OCI-LY1 (cell line): Measurements from ENCODE around the gene MBOAT2.

Source experiments
- H2AFZ ChIP-seq: fragments of 200-600 bp; sonication (generic), shearing (Covaris generic); 2 replicates; pipeline ENCODE4 v1.6.0; 2014; ENCODE audit warnings: antibody characterized with exemption, mild to moderate bottlenecking, low read length
- H3F3A ChIP-seq: fragments of 200-600 bp; sonication (generic), shearing (Covaris generic); 2 replicates; pipeline ENCODE4 v1.6.0; 2014; ENCODE audit warnings: mild to moderate bottlenecking, antibody characterized with exemption, low read length, moderate library complexity; ENCODE audit not compliant: insufficient read depth
- H3K27ac ChIP-seq: fragments of 200-600 bp; sonication (generic); 2 replicates; pipeline ENCODE4 v1.5.1; 2014; ENCODE audit warnings: low read length, mixed run types, mild to moderate bottlenecking, low read depth; ENCODE audit not compliant: poor library complexity, severe bottlenecking
- H3K27me3 ChIP-seq: fragments of 200-600 bp; sonication (generic); 2 replicates; pipeline ENCODE4 v1.6.0; 2014; ENCODE audit warnings: antibody characterized with exemption, mild to moderate bottlenecking, low read length, moderate library complexity; ENCODE audit not compliant: insufficient read depth
- H3K36me3 ChIP-seq: fragments of 200-600 bp; sonication (generic); 2 replicates; pipeline ENCODE4 v1.6.1; 2014; ENCODE audit warnings: mild to moderate bottlenecking, antibody characterized with exemption, low read length, moderate library complexity, mixed read lengths; ENCODE audit not compliant: insufficient read depth
- H3K4me1 ChIP-seq: fragments of 200-600 bp; sonication (generic); 2 replicates; pipeline ENCODE4 v1.5.1; 2014; ENCODE audit warnings: mild to moderate bottlenecking, low read length, moderate library complexity; ENCODE audit not compliant: insufficient read depth, severe bottlenecking
- H3K4me2 ChIP-seq: fragments of 200-600 bp; sonication (generic), shearing (Covaris generic); 2 replicates; pipeline ENCODE4 v1.6.1; 2014; ENCODE audit warnings: low read length
- H3K4me3 ChIP-seq: fragments of 200-600 bp; sonication (generic); 2 replicates; pipeline ENCODE4 v1.5.1; 2014; ENCODE audit warnings: low read length, low read depth, mild to moderate bottlenecking, mixed read lengths; ENCODE audit not compliant: poor library complexity, severe bottlenecking
- H3K79me2 ChIP-seq: fragments of 200-600 bp; shearing (Covaris generic); 2 replicates; pipeline ENCODE4 v1.6.1; 2016; ENCODE audit warnings: mixed run types, low read length, mixed read lengths; ENCODE audit not compliant: insufficient read depth
- H3K9ac ChIP-seq: fragments of 200-600 bp; sonication (generic), shearing (Covaris generic); 2 replicates; pipeline ENCODE4 v1.6.1; 2014; ENCODE audit warnings: mild to moderate bottlenecking, low read length, mixed read lengths
- H3K9me2 ChIP-seq: fragments of 200-600 bp; sonication (generic), shearing (Covaris generic); 2 replicates; pipeline ENCODE4 v1.6.1; 2014; ENCODE audit warnings: low read depth, mild to moderate bottlenecking, low read length, mixed read lengths
- H3K9me3 ChIP-seq: fragments of 200-600 bp; shearing (Covaris generic); 2 replicates; pipeline ENCODE4 v1.6.1; 2014; ENCODE audit warnings: low read length, mixed read lengths
- H4K20me1 ChIP-seq: fragments of 200-600 bp; sonication (generic), shearing (Covaris generic); 2 replicates; pipeline ENCODE4 v1.6.0; 2016; ENCODE audit warnings: mild to moderate bottlenecking, low read length; ENCODE audit not compliant: insufficient read depth
- EZH2 ChIP-seq: fragments of 200-600 bp; sonication (generic), shearing (Covaris generic); IDR thresholded peaks from 2 replicates; pipeline ENCODE4 v1.8.0; 2017; ENCODE audit warnings: borderline replicate concordance, mixed run types, mild to moderate bottlenecking, antibody characterized with exemption, low read length, moderate library complexity, mixed read lengths
- TF ChIP-seq, protein P1 (sequence below): fragments of 200-600 bp; sonication (generic), shearing (Covaris generic); IDR thresholded peaks from 2 replicates; pipeline ENCODE4 v1.5.1; 2017; ENCODE audit warnings: mild to moderate bottlenecking, antibody characterized with exemption, low read length, moderate library complexity, mixed read lengths

The MBOAT2 gene

DNA sequence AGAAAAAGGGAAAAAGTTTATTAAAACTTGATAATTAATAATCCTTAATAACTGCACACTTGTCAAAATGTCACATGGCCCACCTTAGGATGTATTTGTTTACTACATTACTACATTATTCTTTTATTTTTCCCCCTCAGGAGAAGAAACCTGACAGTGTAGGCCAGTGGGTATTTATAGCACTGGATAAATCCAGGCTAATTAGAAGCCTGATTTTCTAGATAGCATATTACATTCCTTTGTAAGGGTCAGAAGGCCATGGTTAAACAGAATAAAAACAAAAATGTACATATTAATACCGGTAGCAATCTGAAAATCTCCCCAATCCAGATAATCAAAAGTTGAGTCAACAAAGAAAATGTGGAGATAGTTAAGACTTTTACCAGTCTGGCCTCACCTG lies 144.6 kb downstream of the MBOAT2 start:
- H3K4me2 ChIP-seq: no peak overlapping the region
- H3K9me3 ChIP-seq: no peaks in the 10 kb centered on the region
- H4K20me1 ChIP-seq: no peaks in the 10 kb centered on the region
- no peaks in the 10 kb centered on the region for H3K9me2 ChIP-seq
- H3K4me3 ChIP-seq: no peak overlapping the region
- no peak overlapping the region for H2AFZ ChIP-seq
- H3K36me3 ChIP-seq: no peaks in the 10 kb centered on the region
- no peak overlapping the region for H3K9ac ChIP-seq
- no peaks in the 10 kb centered on the region for H3K79me2 ChIP-seq
- no peak overlapping the region for H3K27ac ChIP-seq
- no peaks in the 10 kb centered on the region for H3K4me1 ChIP-seq
- TF ChIP-seq, protein P1, sequence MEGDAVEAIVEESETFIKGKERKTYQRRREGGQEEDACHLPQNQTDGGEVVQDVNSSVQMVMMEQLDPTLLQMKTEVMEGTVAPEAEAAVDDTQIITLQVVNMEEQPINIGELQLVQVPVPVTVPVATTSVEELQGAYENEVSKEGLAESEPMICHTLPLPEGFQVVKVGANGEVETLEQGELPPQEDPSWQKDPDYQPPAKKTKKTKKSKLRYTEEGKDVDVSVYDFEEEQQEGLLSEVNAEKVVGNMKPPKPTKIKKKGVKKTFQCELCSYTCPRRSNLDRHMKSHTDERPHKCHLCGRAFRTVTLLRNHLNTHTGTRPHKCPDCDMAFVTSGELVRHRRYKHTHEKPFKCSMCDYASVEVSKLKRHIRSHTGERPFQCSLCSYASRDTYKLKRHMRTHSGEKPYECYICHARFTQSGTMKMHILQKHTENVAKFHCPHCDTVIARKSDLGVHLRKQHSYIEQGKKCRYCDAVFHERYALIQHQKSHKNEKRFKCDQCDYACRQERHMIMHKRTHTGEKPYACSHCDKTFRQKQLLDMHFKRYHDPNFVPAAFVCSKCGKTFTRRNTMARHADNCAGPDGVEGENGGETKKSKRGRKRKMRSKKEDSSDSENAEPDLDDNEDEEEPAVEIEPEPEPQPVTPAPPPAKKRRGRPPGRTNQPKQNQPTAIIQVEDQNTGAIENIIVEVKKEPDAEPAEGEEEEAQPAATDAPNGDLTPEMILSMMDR: no peak
- TF ChIP-seq EZH2: no peak
- peaks cover 4% of the 10 kb centered on the region; the same call in 1 of the 2 replicates for H3K27me3 ChIP-seq
- H3F3A ChIP-seq: no peaks in the 10 kb centered on the region

DNA sequence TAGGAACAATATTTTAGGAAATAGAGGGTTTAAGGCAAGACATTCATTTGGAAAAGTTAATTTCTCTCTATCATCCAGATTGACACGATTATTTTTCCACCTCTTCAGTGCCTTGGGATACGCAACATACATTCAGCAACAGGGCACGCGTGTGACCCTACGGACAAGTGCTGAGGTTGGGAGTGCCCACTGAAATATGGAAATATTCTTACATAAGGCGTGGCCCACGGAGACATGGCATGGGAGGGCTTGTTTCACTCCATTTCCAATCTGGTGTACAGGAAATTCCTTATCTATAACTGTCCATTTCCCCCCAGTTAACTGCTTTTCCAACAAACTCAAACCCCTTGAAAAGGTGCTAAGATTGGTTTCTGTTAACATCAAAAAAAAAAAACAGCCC lies 145.2 kb downstream of the MBOAT2 start:
- no peak overlapping the region for H3K27ac ChIP-seq
- TF ChIP-seq, protein P1: no peak
- no peak for TF ChIP-seq EZH2
- H4K20me1 ChIP-seq: no peaks in the 10 kb centered on the region
- H2AFZ ChIP-seq: no peak overlapping the region
- no peak overlapping the region for H3K4me3 ChIP-seq
- peaks cover 4% of the 10 kb centered on the region; the same call in 1 of the 2 replicates for H3K27me3 ChIP-seq
- no peaks in the 10 kb centered on the region for H3K36me3 ChIP-seq
- no peaks in the 10 kb centered on the region for H3K79me2 ChIP-seq
- no peaks in the 10 kb centered on the region for H3K9me3 ChIP-seq
- H3K4me2 ChIP-seq: no peak overlapping the region
- H3K4me1 ChIP-seq: no peaks in the 10 kb centered on the region
- H3K9me2 ChIP-seq: no peaks in the 10 kb centered on the region
- no peaks in the 10 kb centered on the region for H3F3A ChIP-seq
- H3K9ac ChIP-seq: no peak overlapping the region

DNA sequence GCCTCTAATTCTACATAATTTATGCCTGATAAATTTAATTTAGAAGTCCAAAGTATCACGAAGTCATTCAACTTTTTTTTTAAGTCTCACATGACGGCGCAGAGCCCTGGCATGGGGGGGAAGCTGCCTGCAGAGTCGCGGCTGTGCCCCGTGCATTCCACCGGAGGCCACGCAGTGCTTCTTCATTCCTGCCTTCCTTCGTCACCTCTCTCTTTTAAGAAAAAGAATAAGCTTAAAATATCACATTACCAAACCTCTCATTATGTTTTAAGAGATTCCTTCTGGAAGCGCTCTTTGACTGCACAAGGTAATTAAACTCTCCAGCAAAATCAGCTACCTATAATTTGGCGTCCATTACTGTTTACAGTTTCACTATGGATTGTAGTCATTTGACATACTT lies 145.8 kb downstream of the MBOAT2 start:
- H3K36me3 ChIP-seq: no peaks in the 10 kb centered on the region
- no peak for TF ChIP-seq EZH2
- TF ChIP-seq, protein P1: no peak
- no peaks in the 10 kb centered on the region for H3K9me3 ChIP-seq
- no peaks in the 10 kb centered on the region for H3F3A ChIP-seq
- no peak overlapping the region for H3K4me3 ChIP-seq
- peaks cover 4% of the 10 kb centered on the region; the same call in 1 of the 2 replicates for H3K27me3 ChIP-seq
- no peak overlapping the region for H2AFZ ChIP-seq
- no peak overlapping the region for H3K4me2 ChIP-seq
- no peaks in the 10 kb centered on the region for H3K79me2 ChIP-seq
- no peak overlapping the region for H3K9ac ChIP-seq
- no peaks in the 10 kb centered on the region for H3K4me1 ChIP-seq
- no peak overlapping the region for H3K27ac ChIP-seq
- H3K9me2 ChIP-seq: no peaks in the 10 kb centered on the region
- no peaks in the 10 kb centered on the region for H4K20me1 ChIP-seq
